Choroid plexus epithelial cell (primary cell): Measurements from ENCODE around the gene TNNC1.

Experiments
- DNase-seq: peaks from one replicate; pipeline ENCODE4 v3.0.0-alpha.2; 2010; ENCODE audit warnings: low read depth
- H3K4me3 ChIP-seq: 2 replicates; pipeline ENCODE4 v1.5.1; 2011; ENCODE audit warnings: low read depth, mild to moderate bottlenecking, control low read depth, low read length, moderate library complexity
- CTCF ChIP-seq: conservative IDR thresholded peaks from 2 replicates; pipeline ENCODE4 v1.5.1; 2011; ENCODE audit warnings: low read depth, mild to moderate bottlenecking, control low read depth, inconsistent platforms, low read length, moderate library complexity

The TNNC1 gene

GRCh38 chr3:52469001-52469400 lies 15.2 kb upstream of the TNNC1 start:
- no peak for TF ChIP-seq CTCF
- no peak for DNase-seq
- H3K4me3 ChIP-seq: no peak overlapping the region

GRCh38 chr3:52468336-52468735 lies 14.5 kb upstream of the TNNC1 start:
- TF ChIP-seq CTCF: no peak
- peak; percentile 64 for DNase-seq
- no peak overlapping the region for H3K4me3 ChIP-seq

- H3K4me3 ChIP-seq: no peak overlapping the region
- TF ChIP-seq CTCF: no peak
- DNase-seq: no peak
Observed at GRCh38 chr3:52463416-52463815, 9.6 kb upstream of the TNNC1 start.

GRCh38 chr3:52461874-52462273 lies 8.0 kb upstream of the TNNC1 start:
- H3K4me3 ChIP-seq: no peak overlapping the region
- no peak for TF ChIP-seq CTCF
- no peak for DNase-seq

- no peak overlapping the region for H3K4me3 ChIP-seq
- no peak for TF ChIP-seq CTCF
Observed at GRCh38 chr3:52458770-52459545, 5.1 kb upstream of the TNNC1 start.

GRCh38 chr3:52458031-52458760 lies 4.4 kb upstream of the TNNC1 start:
- H3K4me3 ChIP-seq: no peak overlapping the region
- no peak for TF ChIP-seq CTCF
- DNase-seq: no peak

More at GRCh38 chr3:52458770-52459545, 5.1 kb upstream of the TNNC1 start:
- no peak for DNase-seq
